A549 (cell line): Measurements from ENCODE around the gene NIPAL1.

Source experiments
- EP300 ChIP-seq, 2 experiments: fragments of >200 bp; sonication (Bioruptor Twin); formaldehyde crosslinking; IDR thresholded peaks; 2 replicates in 1 of 2; 3 replicates in 1 of 2; pipeline ENCODE4 v1.6.1; 2016 to 2017
- ESRRA ChIP-seq: fragments of 150-350 bp; IDR thresholded peaks from 2 replicates; pipeline ENCODE4 v1.6.1; 2014; ENCODE audit warnings: mild to moderate bottlenecking, low read length, borderline replicate concordance
- HDAC2 ChIP-seq: fragments of 200-600 bp; sonication (generic); IDR thresholded peaks from 2 replicates; pipeline ENCODE4 v1.6.1; 2016
- ZFP36 ChIP-seq: fragments of 450-650 bp; IDR thresholded peaks from 2 replicates; pipeline ENCODE4 v1.6.1; 2014; ENCODE audit warnings: borderline replicate concordance; ENCODE audit not compliant: partially characterized antibody

DNA sequence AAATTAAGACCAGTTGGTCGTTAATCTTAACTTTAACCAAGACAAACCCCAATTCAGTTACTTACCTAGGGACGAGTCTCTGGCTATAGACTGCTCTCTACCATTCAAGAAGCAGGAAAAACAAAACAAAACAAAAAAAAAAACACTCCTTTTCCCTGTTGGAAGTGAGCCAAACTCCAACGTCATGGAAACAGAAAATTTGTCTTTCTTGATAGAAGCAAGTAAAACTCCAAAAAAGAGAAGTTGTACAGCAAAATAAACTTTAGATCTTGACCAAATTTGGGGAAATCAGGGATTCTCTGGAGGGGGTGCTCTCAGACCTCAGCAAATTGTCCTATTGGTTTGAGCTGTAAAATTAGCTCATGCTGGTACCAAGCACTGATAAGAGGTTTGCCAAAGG, 3.7 kb upstream of the NIPAL1 start:
- TF ChIP-seq ZFP36 (no peak), ESRRA (no peak), EP300 (IDR thresholded peaks at IDR 0.05) (no peak), HDAC2 (no peak)
